ENCODE results near the gene PRKAG2.
"Not testable (repeated sequence)": the region's sequence is repeated elsewhere in the genome, so short reads cannot be mapped to it uniquely, and the experiment has no call there.

Gene PRKAG2

DNA sequence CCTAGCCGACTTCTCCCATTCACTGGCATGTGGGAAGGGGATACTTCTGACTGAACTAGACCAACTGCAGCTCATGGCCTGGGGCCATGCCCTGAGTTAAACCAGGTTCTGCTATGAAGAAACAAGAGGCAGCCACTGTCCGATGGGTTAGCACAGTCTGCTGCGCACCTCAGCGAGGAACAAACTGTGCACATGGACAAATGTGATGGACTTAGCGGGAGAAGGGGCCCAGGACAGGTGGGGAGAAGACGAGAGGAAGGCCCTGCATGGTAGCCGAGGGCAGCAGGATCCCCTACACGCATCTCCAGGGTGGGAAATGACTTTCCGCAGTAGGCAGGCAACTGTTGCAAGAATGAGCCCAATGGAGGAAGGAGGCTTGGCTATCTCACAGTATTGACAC is 115.0 kb downstream of the PRKAG2 start:
- FAIRE-seq: no peak

DNA sequence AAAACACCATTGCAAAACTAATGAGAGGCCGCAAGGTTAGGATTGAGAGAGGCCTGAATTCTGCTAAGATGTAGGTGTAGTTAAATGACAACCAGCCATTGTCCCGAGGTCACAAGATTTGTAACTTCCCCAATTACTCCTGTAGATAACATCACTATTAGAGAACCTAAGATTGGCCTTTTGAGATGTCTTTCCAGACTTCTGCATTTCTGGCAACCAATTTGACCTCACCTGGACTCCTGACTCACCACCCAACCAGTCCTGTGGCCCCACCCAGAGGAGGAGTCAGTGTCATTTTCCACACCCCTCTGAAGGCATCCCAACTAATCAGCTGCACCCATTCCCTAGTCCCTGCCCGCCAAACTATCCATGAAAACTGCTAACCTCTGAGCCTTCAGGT is 115.7 kb downstream of the PRKAG2 start:
- no peak for FAIRE-seq

DNA sequence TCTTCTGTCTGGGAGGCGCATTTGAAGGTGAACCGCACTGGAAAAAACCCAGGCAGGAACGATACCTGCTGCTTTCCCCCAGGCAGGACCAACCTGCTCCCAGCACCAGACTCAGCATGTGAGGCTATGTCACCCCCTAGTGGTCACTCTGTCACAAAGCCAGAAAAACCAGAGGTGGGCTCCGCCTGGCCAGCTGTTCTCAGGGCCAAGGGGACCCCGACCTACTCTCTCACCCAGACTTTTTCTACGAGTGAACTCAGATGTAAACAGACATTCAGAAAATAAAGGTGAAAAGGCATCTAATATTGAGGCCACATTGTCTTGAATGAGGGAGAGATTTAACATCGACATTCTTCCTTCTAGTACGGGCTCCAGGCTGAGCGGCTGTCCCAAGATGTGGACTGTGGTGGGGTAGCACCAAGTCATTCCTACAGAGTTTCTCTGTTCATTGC is 117.3 kb downstream of the PRKAG2 start:
- no peak for FAIRE-seq

DNA sequence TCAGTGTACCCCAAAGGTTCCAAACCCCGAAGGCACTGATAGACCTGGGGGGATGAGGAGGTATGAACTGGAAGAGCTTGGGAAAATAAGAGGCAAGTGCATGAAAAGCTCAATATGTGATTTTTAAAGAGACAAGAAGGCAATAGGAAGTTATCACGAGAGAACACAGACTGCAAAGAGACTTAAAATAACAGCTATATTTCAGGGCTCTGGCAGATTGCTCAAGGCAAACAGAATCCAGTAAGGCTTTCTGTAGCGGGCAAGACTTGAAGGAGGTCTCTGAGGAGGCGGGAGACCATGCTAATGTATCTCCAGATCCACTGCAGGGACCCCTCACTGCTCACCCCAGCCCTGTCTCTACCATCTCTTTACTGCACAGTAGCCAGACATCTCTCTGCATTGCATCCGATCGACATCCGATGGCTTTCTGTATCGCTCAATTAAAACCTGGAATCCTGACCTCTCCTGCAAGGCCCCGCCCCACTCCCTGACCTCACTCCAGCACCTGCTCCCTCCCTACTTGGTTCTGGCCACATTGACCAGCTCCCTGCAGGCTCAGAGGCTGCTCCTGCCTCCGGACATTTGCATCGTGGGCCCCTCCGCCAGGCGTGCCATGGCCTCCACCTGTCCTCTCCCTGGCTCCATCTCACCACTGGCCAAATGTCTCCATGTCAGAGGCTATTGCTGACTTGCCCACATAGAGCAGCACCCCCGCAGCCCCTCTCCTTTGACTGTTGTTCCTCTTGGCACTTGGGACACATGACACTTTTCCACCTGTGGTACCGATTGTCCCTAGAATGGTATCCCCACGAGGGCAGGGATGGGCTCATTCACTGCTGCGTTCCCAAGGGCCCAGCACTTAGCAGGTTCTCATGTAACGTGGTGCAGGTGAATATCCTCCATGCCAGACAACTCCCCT is 118.0 kb downstream of the PRKAG2 start:
- FAIRE-seq: no peak

DNA sequence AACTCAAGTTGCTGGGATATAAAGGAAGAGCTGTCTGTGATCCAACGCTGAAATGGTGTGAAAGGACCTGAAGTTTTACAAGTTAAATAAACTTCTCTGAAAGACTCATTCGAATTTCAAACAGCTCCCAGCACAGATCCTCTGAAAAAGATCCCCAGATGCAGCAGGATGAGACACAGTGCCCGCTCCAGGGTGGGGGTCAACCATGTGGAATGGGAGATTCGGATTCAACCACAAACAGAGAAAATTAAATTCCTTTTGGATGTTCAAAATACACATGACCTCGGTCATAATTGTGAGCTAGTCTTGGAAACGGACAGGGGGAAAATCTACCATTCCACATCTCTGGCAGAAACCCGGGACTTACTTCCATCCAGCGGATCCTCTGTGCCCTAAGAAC is 119.6 kb downstream of the PRKAG2 start:
- no peak for FAIRE-seq

DNA sequence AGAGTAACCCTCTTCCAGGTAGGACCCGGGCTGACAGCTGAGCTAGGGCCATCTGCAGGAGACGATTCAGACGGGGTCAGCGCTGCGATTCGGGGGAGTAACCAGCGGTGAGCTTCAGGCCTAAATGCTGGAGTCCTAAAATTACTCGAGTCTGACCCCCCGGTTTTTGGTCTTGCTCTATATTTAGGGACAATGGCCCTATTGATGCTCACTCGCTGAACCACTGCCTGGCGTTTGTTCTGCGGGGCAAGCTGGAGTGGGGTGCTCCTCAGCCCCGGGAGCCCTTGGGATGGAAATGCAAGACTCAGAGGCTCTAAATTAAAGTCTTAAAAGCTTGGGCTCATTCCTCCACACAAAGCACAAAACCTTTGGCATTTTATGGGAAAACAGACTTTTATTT is 120.0 kb downstream of the PRKAG2 start:
- FAIRE-seq: no peak

DNA sequence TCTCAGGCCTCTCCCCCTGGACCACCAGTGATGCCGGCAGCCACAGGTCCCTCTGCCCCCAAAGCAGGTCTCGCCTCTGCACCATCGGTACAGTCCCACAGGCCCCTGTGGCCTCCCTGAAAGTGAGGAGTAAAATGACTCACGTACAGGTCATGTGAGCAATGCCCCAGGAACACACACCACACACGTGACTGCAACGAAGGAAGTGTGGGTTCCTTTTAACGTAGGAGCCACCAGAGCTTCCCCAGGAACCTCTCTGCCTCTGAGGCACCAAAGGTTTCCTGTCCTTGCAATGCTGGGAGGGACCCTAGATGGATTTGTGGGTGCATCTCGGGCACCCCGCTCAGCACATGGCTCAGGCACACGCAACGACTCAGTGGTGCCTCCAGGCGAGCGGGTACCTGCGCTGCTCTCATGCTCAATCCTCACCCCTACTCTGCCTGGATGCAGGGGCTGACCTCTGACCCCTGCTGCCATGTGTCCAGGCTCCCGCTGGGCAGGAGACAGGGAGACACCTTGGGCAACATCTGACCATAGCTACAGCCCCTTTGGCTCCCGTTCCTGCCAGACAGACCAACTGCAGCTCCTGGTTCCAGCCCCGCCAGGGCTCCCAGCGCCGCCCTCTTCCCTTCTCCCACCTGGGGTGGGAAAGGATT is 120.7 kb downstream of the PRKAG2 start:
- FAIRE-seq: no peak

DNA sequence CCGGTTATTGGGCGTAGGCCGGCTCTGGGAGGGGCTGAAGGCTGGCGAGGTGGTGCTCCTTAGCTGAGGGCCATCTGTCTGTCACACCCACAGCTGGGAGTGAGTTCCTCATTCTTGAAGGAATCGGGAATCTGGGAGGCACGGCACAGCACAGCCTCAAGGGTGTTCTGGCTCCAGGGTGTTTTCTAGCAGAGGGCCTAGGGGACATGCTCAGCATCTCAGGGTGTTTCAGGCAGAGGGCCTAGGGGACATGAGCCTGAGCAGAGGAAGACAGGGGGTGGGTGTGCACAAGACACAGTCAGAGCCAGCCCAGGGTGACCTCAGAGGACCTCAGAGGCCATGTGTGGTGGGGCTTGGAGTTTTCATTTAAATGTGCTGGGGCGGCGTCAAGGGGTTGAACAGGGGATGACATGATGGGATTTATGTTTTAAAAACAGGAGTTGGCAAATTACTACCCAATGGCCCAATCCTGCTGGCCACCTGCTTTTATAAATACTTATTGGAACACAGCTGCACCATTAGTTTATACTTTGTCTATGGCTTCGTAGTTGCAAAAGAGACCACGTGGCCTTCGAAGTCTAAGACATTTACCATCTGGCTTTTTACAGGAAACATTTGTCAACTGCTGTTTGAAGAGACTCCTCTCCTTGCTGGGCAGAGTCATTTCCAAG is 121.6 kb downstream of the PRKAG2 start:
- no peak for FAIRE-seq

DNA sequence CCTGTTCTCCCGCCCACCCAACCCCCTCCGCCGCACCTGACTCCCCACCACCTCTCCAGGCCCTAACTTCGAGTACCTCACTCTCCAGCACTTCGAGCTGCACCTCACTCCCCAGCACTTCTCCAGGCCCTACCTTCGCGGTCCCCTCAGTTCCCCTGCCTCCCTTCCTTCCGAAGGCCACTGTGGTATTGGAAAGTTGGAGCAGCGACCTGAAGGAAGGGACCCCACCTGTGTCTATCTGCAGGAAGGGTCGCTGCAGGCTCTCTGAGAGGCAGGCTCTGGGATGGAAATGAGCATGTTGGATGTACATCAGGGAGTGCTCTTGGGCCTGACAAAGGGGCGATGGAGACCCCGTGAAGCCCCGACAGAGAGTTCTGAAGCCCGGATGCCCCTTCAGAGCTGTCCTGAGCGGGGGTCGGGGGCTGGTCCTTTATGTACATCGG is 122.2 kb downstream of the PRKAG2 start:
- FAIRE-seq: no peak

DNA sequence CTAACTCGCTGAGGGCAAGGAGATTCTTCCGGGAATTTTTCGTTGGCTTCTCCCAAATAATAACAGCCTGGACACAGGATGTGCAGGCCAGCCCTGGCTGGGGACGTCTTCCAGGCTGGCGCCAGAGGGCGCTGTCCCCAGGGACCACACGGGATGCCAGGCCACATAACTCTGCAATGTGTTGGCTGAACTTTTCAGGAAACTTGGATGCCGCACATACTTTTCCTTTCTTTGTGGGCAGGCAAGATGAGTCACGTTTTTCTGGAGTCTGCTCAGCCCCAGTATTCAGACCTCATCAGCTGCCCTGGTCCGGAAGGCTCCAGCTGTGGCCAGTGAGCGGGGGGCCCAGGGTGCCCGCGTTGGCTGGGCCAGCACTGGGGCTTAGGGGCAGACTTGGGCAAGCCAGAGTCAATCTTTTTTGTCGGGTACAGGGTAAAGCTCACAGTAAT is 122.7 kb downstream of the PRKAG2 start:
- FAIRE-seq: no peak

DNA sequence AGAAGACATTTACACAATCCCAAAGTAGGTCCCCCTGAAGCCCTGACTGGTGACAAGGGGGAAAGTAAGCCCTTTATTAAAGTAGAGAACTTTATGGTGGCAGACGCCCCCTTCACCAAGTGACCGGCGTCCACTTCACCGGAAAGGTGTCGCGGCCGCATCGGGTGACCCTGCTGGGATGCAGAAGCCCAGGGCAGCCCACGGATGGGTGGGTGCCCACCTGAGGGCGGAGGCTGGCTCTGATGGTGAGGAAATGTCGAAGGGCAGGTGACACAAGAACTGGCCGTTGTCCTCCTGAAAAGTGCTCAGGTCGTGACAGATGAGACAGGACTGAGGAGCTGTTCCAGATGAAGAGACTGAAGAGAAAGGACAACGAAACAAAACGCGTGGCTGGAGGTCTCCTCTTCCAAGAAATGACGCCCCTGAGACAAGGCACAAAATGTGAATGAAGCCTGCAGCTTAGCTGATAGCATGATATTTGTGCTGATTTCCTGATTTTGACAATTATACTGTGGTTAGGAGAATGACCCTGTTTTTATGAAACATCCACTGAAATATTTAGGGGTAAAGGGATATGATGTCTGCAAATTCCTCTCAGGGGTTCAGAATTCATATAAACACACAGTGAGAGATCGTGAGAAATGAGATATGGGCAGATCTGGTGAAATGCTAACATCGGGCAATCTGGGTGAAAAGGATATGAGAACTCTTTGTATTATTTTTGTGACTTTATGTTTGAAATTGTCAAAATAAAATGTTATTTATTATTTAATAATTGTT is 123.9 kb downstream of the PRKAG2 start:
- no peak for FAIRE-seq

DNA sequence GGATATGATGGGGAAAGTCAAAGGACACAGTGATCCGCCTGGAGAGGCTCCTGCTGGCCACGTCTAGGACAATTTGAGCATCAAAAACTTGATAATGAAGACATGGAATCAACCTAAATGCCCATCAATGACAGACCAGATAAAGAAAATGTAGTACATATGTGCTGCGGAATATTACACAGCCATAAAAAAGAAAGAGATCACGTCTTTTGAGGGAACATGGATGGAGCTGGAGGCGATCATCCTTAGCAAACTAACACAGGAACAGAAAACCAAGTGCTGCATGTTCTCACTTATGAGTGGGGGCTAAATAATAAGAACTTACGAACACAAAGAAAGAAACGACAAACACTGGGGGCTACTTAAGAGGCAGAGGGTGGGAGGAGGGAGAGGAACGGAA is 124.9 kb downstream of the PRKAG2 start:
- no peak for FAIRE-seq

DNA sequence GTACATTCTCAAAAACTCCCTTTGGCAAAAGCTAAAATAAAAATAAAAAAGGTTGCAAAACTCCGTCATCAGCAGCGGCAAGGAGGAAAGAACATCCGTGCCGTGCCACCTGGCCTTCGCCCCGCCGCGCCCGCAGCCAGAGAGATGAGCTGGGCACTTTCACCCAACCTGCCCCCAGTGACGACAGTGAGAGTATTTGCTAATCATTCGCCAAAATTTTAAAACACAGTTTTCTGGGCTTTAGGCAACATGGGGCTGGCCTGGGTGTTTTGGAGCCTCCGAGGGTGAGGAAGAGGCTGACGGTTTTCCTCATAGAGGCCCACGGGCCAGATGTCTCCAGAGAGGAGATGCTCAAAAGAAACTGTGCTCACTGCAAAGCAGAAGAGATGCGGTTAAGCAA is 128.2 kb downstream of the PRKAG2 start:
- no peak for FAIRE-seq

DNA sequence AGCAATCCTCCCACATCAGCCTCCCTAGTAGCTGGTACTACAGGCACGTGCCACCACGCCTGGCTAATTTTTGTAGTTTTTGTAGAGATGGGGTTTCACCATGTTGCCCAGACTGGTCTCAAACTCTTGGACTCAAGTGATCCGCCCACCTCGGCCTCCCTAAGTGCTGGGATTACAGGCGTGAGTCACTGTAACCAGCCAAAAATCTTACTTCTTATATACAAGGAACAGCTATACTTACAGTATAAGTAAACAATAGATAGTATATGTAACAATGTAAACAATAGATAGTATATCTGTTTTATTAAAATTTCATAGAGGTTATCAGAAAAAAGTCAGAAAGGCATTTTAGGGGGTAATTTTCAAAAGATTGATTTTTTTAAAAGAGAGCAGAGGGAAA is 128.9 kb downstream of the PRKAG2 start:
- not testable (repeated sequence) for FAIRE-seq

DNA sequence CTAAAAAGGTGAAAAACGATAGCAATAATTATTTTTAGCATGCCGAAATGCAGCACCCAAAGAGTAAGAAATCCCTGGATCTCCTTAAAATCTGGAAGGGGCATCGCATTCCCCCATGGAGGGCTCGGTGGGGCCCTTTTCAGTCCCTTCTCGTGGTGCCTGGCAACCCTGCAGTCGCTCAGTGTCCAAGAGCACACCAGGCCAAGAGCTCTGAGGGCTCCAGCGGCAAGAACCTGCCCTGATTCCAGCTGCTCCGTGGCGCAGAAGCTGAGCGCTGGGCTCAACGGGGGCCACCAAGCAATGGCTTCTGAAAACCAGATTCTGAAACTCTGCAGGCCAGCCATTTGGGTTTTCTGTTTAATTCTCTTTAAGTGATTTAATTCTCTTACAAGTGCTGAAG is 131.2 kb downstream of the PRKAG2 start:
- no peak for FAIRE-seq

DNA sequence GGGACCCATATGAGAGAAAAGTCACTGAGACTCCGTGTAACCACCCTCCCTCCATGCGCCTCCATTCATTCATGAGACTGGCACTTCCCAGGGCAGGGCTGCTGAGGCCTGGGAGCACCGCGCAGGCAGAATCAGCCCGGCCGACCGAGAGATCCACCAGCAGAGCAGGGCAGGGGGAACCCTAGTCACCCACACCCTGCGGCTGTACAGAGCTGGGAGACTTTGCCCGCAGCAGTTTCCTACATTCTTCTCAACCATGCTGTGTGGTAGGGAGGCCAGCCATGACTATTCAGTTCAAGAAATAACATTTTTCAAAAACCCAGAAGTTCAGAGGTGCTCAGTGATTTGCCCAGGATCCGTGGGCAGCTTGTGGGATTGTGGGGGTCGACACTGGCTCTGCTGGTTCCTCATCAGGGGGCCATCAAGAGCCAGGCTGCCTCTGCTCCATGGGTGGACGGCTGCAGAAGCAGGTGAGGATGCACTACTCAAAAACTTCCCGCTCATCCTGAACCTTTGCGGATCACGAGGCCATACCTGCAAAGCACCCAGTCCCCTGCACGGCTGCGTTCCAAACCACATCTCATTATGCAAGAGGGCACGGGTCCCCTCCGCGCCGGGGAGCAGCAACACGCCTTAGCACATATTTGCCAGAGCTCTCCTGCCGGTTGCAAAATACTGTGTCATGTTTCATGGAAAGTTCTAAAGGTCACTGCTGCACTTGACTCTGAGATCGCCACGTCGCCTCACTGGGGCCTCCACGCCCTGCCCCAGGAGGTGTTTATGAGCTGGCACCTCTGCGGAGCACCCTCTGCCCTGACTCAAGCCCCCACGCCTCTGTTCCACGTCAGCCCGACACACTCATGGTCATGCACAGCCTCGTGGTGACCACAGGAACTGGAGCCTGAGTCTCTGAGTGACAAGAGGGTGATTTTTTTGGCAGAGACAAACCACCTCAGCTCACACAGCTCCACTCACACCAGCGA is 132.0 kb downstream of the PRKAG2 start:
- FAIRE-seq: no peak

DNA sequence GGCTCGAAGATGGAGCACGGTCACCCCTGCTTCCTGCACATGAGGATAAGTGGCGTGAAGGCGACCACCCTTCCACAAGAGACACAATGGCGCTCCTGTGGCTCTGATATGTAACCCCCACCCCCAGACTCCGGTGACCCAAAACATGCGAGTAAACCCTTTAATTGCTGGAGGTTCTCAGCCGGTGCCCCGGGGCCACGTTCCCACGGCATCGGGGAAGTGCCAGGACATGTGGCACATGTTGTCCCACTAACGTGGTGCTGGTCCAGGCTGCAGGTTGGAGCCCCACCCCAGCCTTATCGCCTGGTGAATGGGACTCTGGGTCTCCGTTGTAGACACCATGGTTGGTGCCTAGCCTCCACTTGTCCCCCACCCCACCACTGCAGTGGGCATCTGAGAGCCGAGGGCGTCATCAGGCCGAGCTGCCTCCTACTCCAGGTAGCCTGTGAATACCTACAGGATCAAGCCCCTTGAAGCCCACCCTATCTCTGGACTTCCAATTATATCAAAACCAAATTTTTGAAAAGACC is 132.8 kb downstream of the PRKAG2 start:
- no peak for FAIRE-seq

DNA sequence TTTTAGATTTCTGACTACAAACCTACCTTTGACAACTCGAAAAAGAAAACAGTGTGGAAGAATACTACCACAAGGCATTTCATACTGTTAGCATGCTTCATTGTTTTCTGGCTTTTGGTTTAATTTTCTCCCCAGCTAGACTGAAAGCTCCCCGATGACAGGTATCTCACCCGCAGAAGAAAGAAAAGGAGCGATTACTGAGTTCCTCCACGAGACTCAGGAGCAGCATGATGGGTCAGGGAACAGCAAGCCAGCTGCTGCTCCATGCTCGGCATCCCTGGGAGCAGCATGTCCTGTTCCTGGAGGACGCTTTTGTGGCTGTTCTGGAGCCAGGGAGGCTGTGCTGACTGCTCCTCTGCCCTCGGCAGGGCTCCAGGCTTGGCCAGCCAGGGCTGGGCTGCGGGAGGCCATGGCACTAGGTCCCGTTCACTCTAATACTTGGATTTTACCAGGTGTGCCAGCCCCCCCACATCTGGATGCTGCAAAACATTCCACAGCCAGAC is 133.4 kb downstream of the PRKAG2 start:
- FAIRE-seq: no peak

DNA sequence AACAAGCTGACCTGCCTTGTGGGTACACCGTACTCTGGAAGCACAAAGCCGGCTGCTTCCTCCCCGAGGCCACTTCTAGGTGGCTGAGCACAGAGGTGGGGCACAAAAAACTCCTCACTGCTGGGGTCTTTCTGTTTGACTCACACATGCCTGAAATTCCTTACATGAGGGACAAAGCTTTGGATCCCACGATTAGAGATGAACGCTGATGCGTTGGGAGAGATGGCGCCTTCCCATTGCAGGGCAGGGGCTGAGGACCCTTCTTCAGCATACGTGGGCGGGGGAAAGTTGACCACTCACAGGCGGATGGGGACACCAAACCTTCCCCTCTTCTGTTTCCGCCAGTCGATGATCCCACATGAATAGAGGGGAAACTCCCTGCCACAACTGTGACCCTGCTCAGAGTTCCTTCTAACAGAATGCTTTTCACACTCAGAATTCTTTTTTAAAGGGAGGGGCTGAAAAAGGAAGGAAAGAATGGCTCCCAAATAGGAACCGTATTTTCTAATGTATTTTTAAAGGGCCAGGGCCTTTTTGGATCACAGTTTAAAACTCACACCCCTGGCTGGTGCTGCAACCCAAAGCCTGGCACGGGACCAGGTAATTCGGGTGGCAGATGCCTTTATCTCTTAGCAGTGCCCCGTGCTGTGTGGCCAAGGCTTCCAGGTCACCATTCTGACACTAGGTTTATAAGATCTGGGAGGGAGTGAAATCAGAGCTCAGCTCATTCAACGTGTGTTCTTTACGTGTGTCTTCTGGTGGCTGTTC is 134.0 kb downstream of the PRKAG2 start:
- no peak for FAIRE-seq

DNA sequence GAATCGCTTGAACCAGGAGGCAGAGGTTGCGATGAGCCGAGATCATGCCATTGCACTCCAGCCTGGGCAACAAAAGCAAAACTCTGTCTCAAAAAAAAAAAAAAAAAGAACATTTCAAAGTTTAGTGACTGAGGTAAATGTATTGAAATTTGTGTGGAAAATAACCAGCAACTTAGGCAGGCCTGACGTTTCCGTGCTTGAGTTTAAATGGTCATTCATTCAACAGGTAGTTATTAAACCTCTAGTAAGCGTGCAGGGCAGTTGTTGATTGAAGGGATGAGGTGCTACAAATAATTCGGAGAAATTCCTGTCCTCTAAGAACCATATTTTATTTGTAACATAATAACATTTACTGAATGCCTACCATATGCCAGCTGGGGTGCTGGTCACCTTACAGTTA is 135.3 kb downstream of the PRKAG2 start:
- FAIRE-seq: no peak
